ENCODE measurements around the gene PIEZO2. TPM values are rescaled to one million over a fixed set of nuclear protein-coding genes. Genes with fewer than 3 reads are reported as not detected.

Gene PIEZO2
- total and polyA plus RNA-seq, 9 donors = 19.3 to 55.4 (median 35.3) TPM

- no peaks in the 10 kb centered on the region for H3K27me3 ChIP-seq (ENCODE audit: control insufficient read depth, insufficient read depth, low read length)
- no peaks in the 10 kb centered on the region for H3K4me1 ChIP-seq (ENCODE audit: control insufficient read depth, insufficient read depth, low read length)
- H3K36me3 ChIP-seq (ENCODE audit: control insufficient read depth, insufficient read depth, low read length) = no peaks in the 10 kb centered on the region
- WGBS (ENCODE audit: insufficient coverage) = no CpG with 5 or more reads among the region's 1 CpG
- no peak overlapping the region for H3K27ac ChIP-seq (ENCODE audit: low read length)
- no peak overlapping the region for H3K4me3 ChIP-seq (ENCODE audit: low read length)
- DNase-seq = no peak
- H3K9me3 ChIP-seq (replicated peaks; ENCODE audit: control insufficient read depth, low read depth, low read length) = no peaks in the 10 kb centered on the region
Observed at GRCh38 chr18:11115276-11115675, 34.1 kb downstream of the PIEZO2 start.

DNA sequence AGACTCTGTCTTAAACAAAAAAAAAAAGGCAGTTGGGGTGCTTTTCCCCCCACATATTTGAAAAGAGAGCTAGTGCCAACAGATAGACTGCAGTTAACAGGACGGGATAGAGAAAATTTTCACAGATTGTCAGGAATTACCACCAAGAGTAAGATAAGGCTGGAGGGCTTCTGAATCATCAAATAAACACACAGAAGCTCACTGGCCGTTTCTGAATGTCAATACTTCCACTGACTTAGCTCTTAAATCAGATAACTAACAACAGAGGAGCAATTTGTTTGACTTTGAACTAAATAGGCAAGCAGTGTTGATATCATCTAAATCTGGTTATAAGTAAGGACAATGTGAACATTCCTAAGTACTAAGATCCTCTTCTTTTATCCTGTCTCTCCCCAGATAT is 34.7 kb downstream of the PIEZO2 start:
- Histone ChIP-seq H3K27ac (ENCODE audit: low read length) (no peak overlapping the region), H3K9me3 (replicated peaks; ENCODE audit: control insufficient read depth, low read depth, low read length) (no peaks in the 10 kb centered on the region), H3K4me3 (ENCODE audit: low read length) (no peak overlapping the region), H3K36me3 (ENCODE audit: control insufficient read depth, insufficient read depth, low read length) (no peaks in the 10 kb centered on the region), H3K27me3 (ENCODE audit: control insufficient read depth, insufficient read depth, low read length) (no peaks in the 10 kb centered on the region), H3K4me1 (ENCODE audit: control insufficient read depth, insufficient read depth, low read length) (no peaks in the 10 kb centered on the region)
- DNase-seq = no peak
- no CpG with 5 or more reads among the region's 2 CpGs for WGBS (ENCODE audit: insufficient coverage)

GRCh38 chr18:11113937-11114336 is 35.4 kb downstream of the PIEZO2 start:
- Histone ChIP-seq H3K4me3 (ENCODE audit: low read length) (no peak overlapping the region), H3K27me3 (ENCODE audit: control insufficient read depth, insufficient read depth, low read length) (no peaks in the 10 kb centered on the region)
- WGBS (ENCODE audit: insufficient coverage) = no CpG with 5 or more reads among the region's 2 CpGs

GRCh38 chr18:11113046-11113548 is 36.3 kb downstream of the PIEZO2 start:
- H3K36me3 ChIP-seq (ENCODE audit: control insufficient read depth, insufficient read depth, low read length) = no peaks in the 10 kb centered on the region
- H3K27ac ChIP-seq (ENCODE audit: low read length) = no peak overlapping the region
- no peak overlapping the region for H3K4me3 ChIP-seq (ENCODE audit: low read length)
- H3K27me3 ChIP-seq (ENCODE audit: control insufficient read depth, insufficient read depth, low read length) = no peaks in the 10 kb centered on the region
- no peaks in the 10 kb centered on the region for H3K4me1 ChIP-seq (ENCODE audit: control insufficient read depth, insufficient read depth, low read length)
- H3K9me3 ChIP-seq (replicated peaks; ENCODE audit: control insufficient read depth, low read depth, low read length) = no peaks in the 10 kb centered on the region
- no peak for DNase-seq
- WGBS (ENCODE audit: insufficient coverage) = 80% methylated on average over 4 of the region's 4 CpGs

More at GRCh38 chr18:11113937-11114336, 35.4 kb downstream of the PIEZO2 start:
- H3K27ac ChIP-seq (ENCODE audit: low read length) = no peak overlapping the region
- H3K4me1 ChIP-seq (ENCODE audit: control insufficient read depth, insufficient read depth, low read length) = no peaks in the 10 kb centered on the region
- H3K36me3 ChIP-seq (ENCODE audit: control insufficient read depth, insufficient read depth, low read length) = no peaks in the 10 kb centered on the region
- no peak for DNase-seq
- H3K9me3 ChIP-seq (replicated peaks; ENCODE audit: control insufficient read depth, low read depth, low read length) = no peaks in the 10 kb centered on the region

GRCh38 chr18:11112286-11112685 is 37.1 kb downstream of the PIEZO2 start:
- Histone ChIP-seq H3K4me1 (ENCODE audit: control insufficient read depth, insufficient read depth, low read length) (no peaks in the 10 kb centered on the region), H3K27ac (ENCODE audit: low read length) (no peak overlapping the region), H3K9me3 (replicated peaks; ENCODE audit: control insufficient read depth, low read depth, low read length) (no peaks in the 10 kb centered on the region), H3K36me3 (ENCODE audit: control insufficient read depth, insufficient read depth, low read length) (no peaks in the 10 kb centered on the region), H3K27me3 (ENCODE audit: control insufficient read depth, insufficient read depth, low read length) (no peaks in the 10 kb centered on the region), H3K4me3 (ENCODE audit: low read length) (no peak overlapping the region)
- 100% methylated on average over 2 of the region's 3 CpGs for WGBS (ENCODE audit: insufficient coverage)
- DNase-seq = no peak

- Histone ChIP-seq H3K9me3 (replicated peaks; ENCODE audit: control insufficient read depth, low read depth, low read length) (no peaks in the 10 kb centered on the region), H3K27me3 (ENCODE audit: control insufficient read depth, insufficient read depth, low read length) (no peaks in the 10 kb centered on the region), H3K4me1 (ENCODE audit: control insufficient read depth, insufficient read depth, low read length) (no peaks in the 10 kb centered on the region), H3K4me3 (ENCODE audit: low read length) (no peak overlapping the region), H3K27ac (ENCODE audit: low read length) (no peak overlapping the region), H3K36me3 (ENCODE audit: control insufficient read depth, insufficient read depth, low read length) (no peaks in the 10 kb centered on the region)
- WGBS (ENCODE audit: insufficient coverage) = 92% methylated on average over 11 of the region's 16 CpGs
- no peak for DNase-seq
Observed at GRCh38 chr18:11110509-11110908, 38.9 kb downstream of the PIEZO2 start.

- DNase-seq = no peak
- 20% methylated on average over 1 of the region's 3 CpGs for WGBS (ENCODE audit: insufficient coverage)
- Histone ChIP-seq H3K4me3 (ENCODE audit: low read length) (no peak overlapping the region), H3K4me1 (ENCODE audit: control insufficient read depth, insufficient read depth, low read length) (peaks cover 2% of the 10 kb centered on the region), H3K36me3 (ENCODE audit: control insufficient read depth, insufficient read depth, low read length) (no peaks in the 10 kb centered on the region), H3K27me3 (ENCODE audit: control insufficient read depth, insufficient read depth, low read length) (no peaks in the 10 kb centered on the region), H3K27ac (ENCODE audit: low read length) (no peak overlapping the region), H3K9me3 (replicated peaks; ENCODE audit: control insufficient read depth, low read depth, low read length) (no peaks in the 10 kb centered on the region)
Observed at GRCh38 chr18:11108947-11109346, 40.4 kb downstream of the PIEZO2 start.

DNA sequence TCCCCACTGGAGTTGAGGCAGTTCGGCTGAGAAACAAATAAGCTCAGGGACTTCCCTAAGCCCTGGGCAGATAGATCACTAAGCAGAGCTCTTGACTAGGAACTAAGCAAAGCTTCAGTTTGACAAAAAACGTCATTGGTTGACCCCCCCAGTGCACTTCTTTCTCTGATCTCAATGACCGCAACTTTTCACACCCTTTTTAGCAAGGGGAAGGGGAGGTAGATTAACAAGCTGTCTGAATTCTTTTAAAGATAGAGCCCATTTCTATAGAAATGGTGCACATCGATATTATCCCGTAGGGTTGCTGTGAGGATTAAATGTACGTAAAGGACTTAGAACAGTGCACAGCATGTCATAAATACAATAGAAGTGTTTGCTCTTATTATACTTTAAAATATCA is 42.5 kb downstream of the PIEZO2 start:
- peaks cover 2% of the 10 kb centered on the region for H3K4me1 ChIP-seq (ENCODE audit: control insufficient read depth, insufficient read depth, low read length)
- no peaks in the 10 kb centered on the region for H3K36me3 ChIP-seq (ENCODE audit: control insufficient read depth, insufficient read depth, low read length)
- no peak overlapping the region for H3K4me3 ChIP-seq (ENCODE audit: low read length)
- DNase-seq = no peak
- no peaks in the 10 kb centered on the region for H3K27me3 ChIP-seq (ENCODE audit: control insufficient read depth, insufficient read depth, low read length)
- WGBS (ENCODE audit: insufficient coverage) = 60% methylated on average over 1 of the region's 6 CpGs
- no peak overlapping the region for H3K27ac ChIP-seq (ENCODE audit: low read length)
- no peaks in the 10 kb centered on the region for H3K9me3 ChIP-seq (replicated peaks; ENCODE audit: control insufficient read depth, low read depth, low read length)

GRCh38 chr18:11105463-11105862 is 43.9 kb downstream of the PIEZO2 start:
- no peaks in the 10 kb centered on the region for H3K9me3 ChIP-seq (replicated peaks; ENCODE audit: control insufficient read depth, low read depth, low read length)
- DNase-seq = no peak
- no peaks in the 10 kb centered on the region for H3K36me3 ChIP-seq (ENCODE audit: control insufficient read depth, insufficient read depth, low read length)
- peaks cover 2% of the 10 kb centered on the region for H3K4me1 ChIP-seq (ENCODE audit: control insufficient read depth, insufficient read depth, low read length)
- WGBS (ENCODE audit: insufficient coverage) = no CpG with 5 or more reads among the region's 6 CpGs
- H3K27ac ChIP-seq (ENCODE audit: low read length) = no peak overlapping the region
- no peaks in the 10 kb centered on the region for H3K27me3 ChIP-seq (ENCODE audit: control insufficient read depth, insufficient read depth, low read length)
- no peak overlapping the region for H3K4me3 ChIP-seq (ENCODE audit: low read length)

- no peaks in the 10 kb centered on the region for H3K9me3 ChIP-seq (replicated peaks; ENCODE audit: control insufficient read depth, low read depth, low read length)
- WGBS (ENCODE audit: insufficient coverage) = 44% methylated on average over 2 of the region's 5 CpGs
- no peaks in the 10 kb centered on the region for H3K27me3 ChIP-seq (ENCODE audit: control insufficient read depth, insufficient read depth, low read length)
- H3K36me3 ChIP-seq (ENCODE audit: control insufficient read depth, insufficient read depth, low read length) = no peaks in the 10 kb centered on the region
- H3K27ac ChIP-seq (ENCODE audit: low read length) = no peak overlapping the region
- DNase-seq = no peak
- H3K4me1 ChIP-seq (ENCODE audit: control insufficient read depth, insufficient read depth, low read length) = peaks cover 2% of the 10 kb centered on the region
- no peak overlapping the region for H3K4me3 ChIP-seq (ENCODE audit: low read length)
Observed at GRCh38 chr18:11104307-11104706, 45.1 kb downstream of the PIEZO2 start.

Measured in muscle of leg (tissue), 11 donors.